Gastrocnemius medialis (tissue), 4 donors: Measurements from ENCODE around the gene TMEM178A. TPM values are rescaled to one million over a fixed set of nuclear protein-coding genes. Genes with fewer than 3 reads are reported as not detected.
"Not testable (repeated sequence)": the region's sequence is repeated elsewhere in the genome, so short reads cannot be mapped to it uniquely, and the experiment has no call there.

Experiments
- ATAC-seq, 2 donors: fragments of 150-250 bp; one replicate each; pipeline ENCODE4 v1.9.1; 2016
- DNase-seq, 2 donors: peaks; one replicate each; pipeline ENCODE4 v3.0.0-alpha.2; 2019
- H3K27ac ChIP-seq, 4 donors: fragments of 200-600 bp; sonication (generic); 1 replicate in 1 of 4; 2 replicates in 3 of 4; pipeline ENCODE4 v1.5.1; 2016 to 2018; ENCODE audit warnings: mild to moderate bottlenecking in 2 of 4, moderate library complexity in 1 of 4
- H3K27me3 ChIP-seq, 3 donors: fragments of 200-600 bp; sonication (generic) in 2 of 3; 1 replicate in 1 of 3; 2 replicates in 2 of 3; pipeline versions ENCODE4 v1.5.1 to v1.6.0; 2016 to 2019; ENCODE audit warnings: mild to moderate bottlenecking in 1 of 3, moderate library complexity in 1 of 3
- H3K36me3 ChIP-seq, 2 donors: fragments of 200-600 bp; sonication (generic) in 1 of 2; one replicate each; pipeline ENCODE4 v1.5.1; 2017 to 2018
- H3K4me1 ChIP-seq, 2 donors: fragments of 200-600 bp; sonication (generic) in 1 of 2; one replicate each; pipeline ENCODE4 v1.5.1; 2016 to 2017; ENCODE audit warnings: mild to moderate bottlenecking in 2 of 2
- H3K4me3 ChIP-seq, 4 donors: fragments of 200-600 bp; sonication (generic) in 3 of 4; 1 replicate in 1 of 4; 2 replicates in 3 of 4; pipeline ENCODE4 v1.5.1; 2016 to 2019; ENCODE audit warnings: mild to moderate bottlenecking in 2 of 4
- H3K9me3 ChIP-seq, 3 donors: fragments of 200-600 bp; sonication (generic) in 2 of 3; 1 replicate in 1 of 3; 2 replicates in 2 of 3; pipeline ENCODE4 v1.5.1; 2016 to 2019
- POLR2A ChIP-seq, 2 donors: fragments of 450-650 bp; IDR thresholded peaks; one replicate each; pipeline ENCODE4 v1.6.1; 2017; ENCODE audit warnings: antibody characterized with exemption in 2 of 2, mild to moderate bottlenecking in 2 of 2, moderate library complexity in 2 of 2
- in situ Hi-C, 4 donors: fragments of 200-750 bp; cut with MboI; loops; one replicate each; pipeline versions ENCODE4 v1.15.0 to v1.8.0; 2017; ENCODE audit warnings: low sequenced_read_pairs in 4 of 4
- intact Hi-C: fragments of 100-400 bp; cut with DNase I; formaldehyde crosslinking; loops from one replicate; pipeline ENCODE4 v1.15.1; 2023; ENCODE audit warnings: low total_unique reads
- total RNA-seq, 4 donors: library from RNA; depleted of rRNA; stranded (reverse); fragments of >200 nt; gene quantifications; one replicate each; pipeline versions ENCODE4 v1.1.0 to v1.2.3, GENCODE V29; 2016
- TF ChIP-seq, protein P1 (sequence below), 5 experiments: fragments of 450-650 bp in 3 of 5; fragments of 200-600 bp in 2 of 5; sonication (generic) in 2 of 5; IDR thresholded peaks in 4 of 5; conservative IDR thresholded peaks in 1 of 5; 1 replicate in 4 of 5; 2 replicates in 1 of 5; pipeline ENCODE4 v1.5.1; 2016 to 2019; ENCODE audit warnings: antibody characterized with exemption in 5 of 5, mild to moderate bottlenecking in 3 of 5, moderate library complexity in 3 of 5

The TMEM178A gene
- total RNA-seq, 4 donors from 2014 or later, result 0.42 TPM; not detected in 3

DNA sequence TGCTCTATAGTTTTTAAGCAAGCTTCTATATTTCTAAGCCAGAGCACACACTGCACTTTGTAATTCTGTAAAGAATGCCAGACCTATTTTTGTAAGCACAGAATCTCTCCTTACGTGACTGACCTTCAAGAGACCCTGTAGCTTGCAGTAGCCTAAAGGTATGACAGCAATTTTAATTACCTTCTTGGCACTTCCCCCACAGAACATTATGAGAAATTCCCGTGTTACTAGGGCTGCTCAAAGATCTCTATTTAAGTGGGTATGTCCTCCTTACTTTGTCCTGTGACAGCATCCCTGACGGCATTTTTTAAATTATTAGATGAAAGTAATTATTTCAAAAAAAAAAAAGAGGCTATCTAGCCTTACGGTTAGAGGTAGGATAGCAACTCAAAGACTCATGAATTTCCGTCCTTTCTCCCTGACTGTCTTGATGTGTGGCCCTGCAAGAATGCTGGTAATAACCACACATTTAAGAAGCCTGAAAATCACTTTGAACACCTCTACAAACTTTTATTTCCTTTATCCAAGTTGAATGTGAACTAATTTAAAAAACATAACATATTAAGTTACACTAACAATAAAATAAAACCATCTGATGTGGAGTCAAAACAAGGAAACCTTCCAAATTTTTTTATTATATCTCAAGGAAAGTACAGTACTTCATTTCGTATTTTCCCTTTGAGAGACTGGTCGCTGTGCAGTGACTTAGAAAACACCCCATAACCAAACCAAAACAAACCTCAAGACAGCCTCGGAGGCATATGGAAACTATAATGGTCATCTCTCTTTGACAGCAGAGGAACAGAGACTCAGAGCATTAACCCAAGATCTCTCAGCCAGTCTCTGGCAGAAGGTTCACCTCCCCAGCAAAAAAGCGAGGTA lies 58.5 kb downstream of the TMEM178A start:
- H3K36me3 ChIP-seq, result no peaks in the 10 kb centered on the region
- H3K4me3 ChIP-seq, result no peak overlapping the region
- intact Hi-C loops (no loop called here), in situ Hi-C loops (no loop called here)
- TF ChIP-seq, protein P1, sequence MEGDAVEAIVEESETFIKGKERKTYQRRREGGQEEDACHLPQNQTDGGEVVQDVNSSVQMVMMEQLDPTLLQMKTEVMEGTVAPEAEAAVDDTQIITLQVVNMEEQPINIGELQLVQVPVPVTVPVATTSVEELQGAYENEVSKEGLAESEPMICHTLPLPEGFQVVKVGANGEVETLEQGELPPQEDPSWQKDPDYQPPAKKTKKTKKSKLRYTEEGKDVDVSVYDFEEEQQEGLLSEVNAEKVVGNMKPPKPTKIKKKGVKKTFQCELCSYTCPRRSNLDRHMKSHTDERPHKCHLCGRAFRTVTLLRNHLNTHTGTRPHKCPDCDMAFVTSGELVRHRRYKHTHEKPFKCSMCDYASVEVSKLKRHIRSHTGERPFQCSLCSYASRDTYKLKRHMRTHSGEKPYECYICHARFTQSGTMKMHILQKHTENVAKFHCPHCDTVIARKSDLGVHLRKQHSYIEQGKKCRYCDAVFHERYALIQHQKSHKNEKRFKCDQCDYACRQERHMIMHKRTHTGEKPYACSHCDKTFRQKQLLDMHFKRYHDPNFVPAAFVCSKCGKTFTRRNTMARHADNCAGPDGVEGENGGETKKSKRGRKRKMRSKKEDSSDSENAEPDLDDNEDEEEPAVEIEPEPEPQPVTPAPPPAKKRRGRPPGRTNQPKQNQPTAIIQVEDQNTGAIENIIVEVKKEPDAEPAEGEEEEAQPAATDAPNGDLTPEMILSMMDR (IDR thresholded peaks at IDR 0.05 in 4 of 5, conservative IDR thresholded peaks at IDR 0.05 in 1 of 5), result no peak
- ATAC-seq (peak in 1 of 2 donors; percentile 10), DNase-seq (no peak)
- peaks cover 21 to 22% of the 10 kb centered on the region in 2 donors for H3K4me1 ChIP-seq
- H3K27ac ChIP-seq, result peak overlapping the region in 3 of 4 donors; percentile 39 to 51 (median 51)
- no peaks in the 10 kb centered on the region for H3K9me3 ChIP-seq
- H3K27me3 ChIP-seq, result no peaks in the 10 kb centered on the region

DNA sequence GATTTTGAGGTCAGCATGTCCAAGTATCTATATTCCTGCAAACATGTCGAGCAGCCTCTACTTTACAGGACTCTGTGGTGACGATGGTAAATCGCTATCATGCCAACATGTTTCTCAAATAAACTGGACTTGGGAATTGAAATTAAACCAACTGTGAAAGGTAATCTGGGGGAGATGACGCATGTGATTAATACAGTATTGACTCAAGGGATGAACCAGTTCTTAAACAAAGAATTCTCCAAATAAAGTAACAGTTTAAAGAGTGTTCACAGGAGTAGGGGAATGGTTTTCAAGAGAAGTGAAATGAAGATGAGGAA lies 59.1 kb downstream of the TMEM178A start:
- Histone ChIP-seq H3K27ac (no peak overlapping the region), H3K4me3 (no peak overlapping the region), H3K27me3 (no peaks in the 10 kb centered on the region), H3K9me3 (no peaks in the 10 kb centered on the region), H3K4me1 (peaks cover 16 to 20% of the 10 kb centered on the region in 2 donors), H3K36me3 (no peaks in the 10 kb centered on the region)
- no peak for DNase-seq
- TF ChIP-seq, protein P1 (IDR thresholded peaks at IDR 0.05 in 4 of 5, conservative IDR thresholded peaks at IDR 0.05 in 1 of 5), result no peak
- TF ChIP-seq POLR2A (IDR thresholded peaks at IDR 0.05), result no peak
- intact Hi-C loops (no loop called here), in situ Hi-C loops (no loop called here)
- no peak for ATAC-seq

DNA sequence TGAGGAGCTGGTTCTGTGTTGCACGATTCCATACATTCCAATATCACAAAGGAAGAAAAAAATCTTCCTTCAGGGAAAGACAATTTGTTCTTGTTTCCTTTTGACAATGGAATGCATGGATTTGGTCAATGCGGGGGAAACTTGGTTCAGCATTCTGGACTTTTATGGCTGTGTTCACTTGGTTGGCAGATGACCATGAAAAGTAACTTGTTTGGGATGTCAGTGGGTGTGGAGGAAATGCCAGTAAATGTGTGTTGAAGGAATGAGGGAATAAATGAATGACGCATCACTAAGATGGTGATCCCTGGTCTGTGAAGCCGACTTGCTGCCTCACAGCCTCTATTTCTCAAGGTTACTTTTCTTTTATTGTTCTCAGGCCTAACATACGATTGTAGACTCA lies 59.7 kb downstream of the TMEM178A start:
- in situ Hi-C loops, result no loop called here
- peaks cover 18 to 20% of the 10 kb centered on the region in 2 donors for H3K4me1 ChIP-seq
- H3K4me3 ChIP-seq, result no peak overlapping the region
- H3K36me3 ChIP-seq, result no peaks in the 10 kb centered on the region
- intact Hi-C loops, result no loop called here
- no peak overlapping the region for H3K27ac ChIP-seq
- no peaks in the 10 kb centered on the region for H3K9me3 ChIP-seq
- no peak for ATAC-seq
- DNase-seq, result no peak
- TF ChIP-seq POLR2A (IDR thresholded peaks at IDR 0.05), result no peak
- TF ChIP-seq, protein P1 (IDR thresholded peaks at IDR 0.05 in 4 of 5, conservative IDR thresholded peaks at IDR 0.05 in 1 of 5), result no peak
- no peaks in the 10 kb centered on the region for H3K27me3 ChIP-seq

DNA sequence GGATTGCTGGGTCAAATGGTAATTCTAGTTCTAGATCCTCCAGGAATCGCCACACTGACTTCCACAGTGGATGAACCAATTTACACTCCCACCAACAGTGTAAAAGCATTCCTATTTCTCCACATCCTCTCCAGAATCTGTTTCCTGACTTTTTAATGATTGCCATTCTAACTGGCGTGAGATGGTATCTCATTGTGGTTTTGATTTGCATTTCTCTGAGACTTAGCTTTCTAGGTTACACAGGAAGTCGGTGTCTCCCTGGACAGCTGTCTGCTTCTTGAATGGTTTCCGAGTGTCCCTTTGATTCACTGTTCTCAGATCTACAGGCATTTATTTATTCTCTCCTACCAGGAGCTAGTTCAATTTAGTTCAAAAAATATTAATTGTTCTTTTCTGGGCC lies 62.4 kb downstream of the TMEM178A start:
- ATAC-seq, intact Hi-C loops: not testable (repeated sequence)
- H3K4me1 ChIP-seq, result peaks cover 15 to 27% of the 10 kb centered on the region in 2 donors

DNA sequence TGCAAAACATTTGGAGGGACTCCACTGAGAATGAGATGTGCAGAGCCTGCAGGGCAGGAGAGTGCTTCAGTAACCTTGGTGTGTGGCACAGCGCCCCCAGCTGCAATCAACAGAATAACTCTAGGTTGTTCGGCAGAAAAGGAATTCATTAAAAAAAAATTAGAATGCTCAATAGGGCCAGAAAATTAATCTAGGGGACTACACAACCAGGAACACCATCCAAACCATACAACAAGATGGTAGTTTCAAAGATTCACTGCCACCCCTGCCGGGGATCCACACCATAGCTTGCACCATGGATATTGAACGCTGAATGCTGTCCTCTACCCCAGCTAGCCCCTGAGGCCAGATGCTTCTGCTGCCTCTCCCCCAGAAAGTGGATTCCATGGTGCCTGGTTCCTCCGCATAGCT lies 63.2 kb downstream of the TMEM178A start:
- H3K9me3 ChIP-seq, result no peaks in the 10 kb centered on the region
- no peaks in the 10 kb centered on the region for H3K27me3 ChIP-seq
- ATAC-seq (no peak), DNase-seq (no peak)
- TF ChIP-seq POLR2A (IDR thresholded peaks at IDR 0.05), result no peak
- TF ChIP-seq, protein P1 (IDR thresholded peaks at IDR 0.05 in 4 of 5, conservative IDR thresholded peaks at IDR 0.05 in 1 of 5), result peak; percentile 28 to 59 (median 33)
- no peak overlapping the region for H3K4me3 ChIP-seq
- H3K4me1 ChIP-seq, result peaks cover 7 to 20% of the 10 kb centered on the region in 2 donors
- H3K36me3 ChIP-seq, result no peaks in the 10 kb centered on the region
- in situ Hi-C loops (no loop called here), intact Hi-C loops (no loop called here)
- no peak overlapping the region for H3K27ac ChIP-seq

More for the DNA sequence above, 62.4 kb downstream of the TMEM178A start:
- H3K27ac ChIP-seq, H3K36me3 ChIP-seq, H3K27me3 ChIP-seq, H3K9me3 ChIP-seq, DNase-seq, in situ Hi-C loops, H3K4me3 ChIP-seq: not testable (repeated sequence)
